GM12878 (cell line): ENCODE results near the gene DUOX1. TPM values are rescaled to one million over a fixed set of nuclear protein-coding genes. Genes with fewer than 3 reads are reported as not detected.

Experiments used
- ATAC-seq: fragments of 200-7000 bp; cut with Tn5 transposase; 3 replicates; pipeline ENCODE4 v1.9.1; 2020; ENCODE audit warnings: mild to moderate bottlenecking, moderate library complexity
- BruUV-seq: library from RNA; stranded (reverse); fragments of 400-500 nt; replicated peaks from 2 replicates; lab custom pipeline; 2021; lab: Mats Ljungman, UMichigan
- CTCF ChIA-PET: fragments of 300-600 bp; sonication (Branson Sonifier 250); formaldehyde crosslinking; extraction: SDS; loops from one replicate; lab custom pipeline; 2021; ENCODE audit warnings: inconsistent platforms; lab: Yijun Ruan, JAX
- POLR2A ChIA-PET: fragments of 350-600 bp; formaldehyde crosslinking; extraction: SDS; loops from one replicate; lab custom pipeline; 2021; ENCODE audit warnings: inconsistent platforms; lab: Charles Lee
- RAD21 ChIA-PET: fragments of 300-600 bp; sonication (Branson Sonifier 250); formaldehyde crosslinking; loops from one replicate; lab custom pipeline; 2023; ENCODE audit warnings: antibody characterized with exemption; ENCODE audit not compliant: unreplicated experiment; lab: Charles Lee
- SMC1A ChIA-PET: fragments of 300-600 bp; sonication (Branson Sonifier 250); formaldehyde crosslinking; loops from one replicate; lab custom pipeline; 2023; ENCODE audit not compliant: unreplicated experiment, uncharacterized antibody; lab: Charles Lee
- DNase-seq: peaks from one replicate; pipeline ENCODE4 v3.0.0-alpha.2; 2011; ENCODE audit warnings: low read depth, low spot score
- FAIRE-seq: peaks from 3 replicates; lab custom pipeline; 2011; peaks lifted over from hg19 to GRCh38; lab: Jason Lieb, UNC
- H2AFZ ChIP-seq: 2 replicates; pipeline ENCODE4 v1.6.0; 2011; ENCODE audit warnings: low read depth, low read length, control low read depth; ENCODE audit not compliant: control insufficient read depth
- H3K27ac ChIP-seq: 2 replicates; pipeline ENCODE4 v1.5.1; 2011; ENCODE audit warnings: control low read depth; ENCODE audit not compliant: control insufficient read depth, insufficient read depth
- H3K27me3 ChIP-seq, 2 experiments: replicated peaks in 1 of 2; 2 replicates each; pipeline versions ENCODE4 v1.6.0 to v1.6.1; 2011; ENCODE audit warnings: low read length in 1 of 2; ENCODE audit not compliant: control insufficient read depth in 2 of 2, insufficient read depth in 2 of 2
- H3K36me3 ChIP-seq, 2 experiments: 2 replicates each; pipeline ENCODE4 v1.5.1; 2011; ENCODE audit warnings: low read length in 1 of 2; ENCODE audit not compliant: control insufficient read depth in 2 of 2, insufficient read depth in 2 of 2
- H3K4me1 ChIP-seq: 2 replicates; pipeline ENCODE4 v1.6.1; 2011; ENCODE audit warnings: mild to moderate bottlenecking, low read length, moderate library complexity, mixed read lengths; ENCODE audit not compliant: control insufficient read depth, insufficient read depth
- H3K4me2 ChIP-seq: 2 replicates; pipeline ENCODE4 v1.6.0; 2011; ENCODE audit warnings: control low read depth; ENCODE audit not compliant: control insufficient read depth, insufficient read depth
- H3K4me3 ChIP-seq: fragments of 200-600 bp; sonication (generic); 2 replicates; pipeline ENCODE4 v1.5.1; 2016
- H3K79me2 ChIP-seq: 2 replicates; pipeline ENCODE4 v1.6.0; 2011; ENCODE audit warnings: low read length; ENCODE audit not compliant: control insufficient read depth, insufficient read depth
- H3K9ac ChIP-seq: 2 replicates; pipeline ENCODE4 v1.8.0; 2011; ENCODE audit warnings: low read length, control low read depth, mixed read lengths; ENCODE audit not compliant: control insufficient read depth, insufficient read depth
- H3K9me3 ChIP-seq: replicated peaks from 3 replicates; pipeline ENCODE4 v1.5.1; 2011; ENCODE audit warnings: mild to moderate bottlenecking, low read length; ENCODE audit not compliant: control insufficient read depth, insufficient read depth
- H4K20me1 ChIP-seq: 2 replicates; pipeline ENCODE4 v1.6.0; 2011; ENCODE audit not compliant: control insufficient read depth, insufficient read depth
- ATF7 ChIP-seq: fragments of 450-650 bp; IDR thresholded peaks from 2 replicates; pipeline ENCODE4 v1.6.1; 2016; ENCODE audit warnings: low read depth, mild to moderate bottlenecking
- E4F1 ChIP-seq: fragments of 450-650 bp; IDR thresholded peaks from 2 replicates; pipeline ENCODE4 v1.6.1; 2018; ENCODE audit warnings: borderline replicate concordance, mild to moderate bottlenecking; ENCODE audit not compliant: partially characterized antibody
- EED ChIP-seq: sonication (generic); IDR thresholded peaks from 2 replicates; pipeline ENCODE4 v1.6.1; 2016; ENCODE audit warnings: antibody characterized with exemption, low read depth
- EGR1 ChIP-seq, 2 experiments: IDR thresholded peaks; 1 replicate in 1 of 2; 2 replicates in 1 of 2; pipeline ENCODE4 v1.6.1; 2011 to 2012; ENCODE audit warnings: low read depth in 2 of 2, low read length in 2 of 2, borderline replicate concordance in 1 of 2, mild to moderate bottlenecking in 1 of 2, moderate library complexity in 1 of 2
- FOS ChIP-seq: IDR thresholded peaks from 3 replicates; pipeline ENCODE4 v1.6.1; 2011; ENCODE audit warnings: borderline replicate concordance; ENCODE audit not compliant: insufficient read length; ENCODE audit errors: extremely low read depth
- RB1 ChIP-seq: fragments of 450-650 bp; formaldehyde crosslinking; IDR thresholded peaks from 2 replicates; pipeline ENCODE4 v1.6.1; 2017; ENCODE audit warnings: mild to moderate bottlenecking, borderline replicate concordance
- SREBF1 ChIP-seq: IDR thresholded peaks from 2 replicates; pipeline ENCODE4 v1.6.1; 2012; ENCODE audit warnings: mild to moderate bottlenecking, low read length
- SUZ12 ChIP-seq: fragments of 200-600 bp; sonication (generic); IDR thresholded peaks from one replicate; pipeline ENCODE4 v1.6.1; 2018; ENCODE audit warnings: antibody characterized with exemption, mild to moderate bottlenecking; ENCODE audit not compliant: unreplicated experiment
- TAF1 ChIP-seq: IDR thresholded peaks from 2 replicates; pipeline ENCODE4 v1.6.1; 2011; ENCODE audit warnings: mild to moderate bottlenecking, low read depth, low read length, borderline replicate concordance
- WGBS: methylation state at CpG from one replicate; pipeline ENCODE4 v1.1.6; 2016; ENCODE audit warnings: low lambda C conversion rate; ENCODE audit not compliant: insufficient replicate concordance, insufficient coverage; ENCODE audit errors: missing lambda C conversion rate; 5-methylcytosine and 5-hydroxymethylcytosine counted together
- in situ Hi-C: fragments of 300-500 bp; cut with MboI; formaldehyde crosslinking; loops from 9 replicates; pipeline ENCODE4 v1.14.3; 2018; ENCODE audit warnings: mixed read lengths
- intact Hi-C: fragments of 100-400 bp; cut with micrococcal nuclease; formaldehyde crosslinking; loops from one replicate; pipeline ENCODE4 v1.14.2; 2022; ENCODE audit not compliant: unreplicated experiment
- polyA plus RNA-seq, 11 experiments: library from polyadenylated mRNA; depleted of rRNA in 4 of 11; unstranded in 6 of 11; stranded (reverse) in 5 of 11; fragments of >200 nt; fragmentation: Nextera tagmentation in 4 of 11; fragmentation: Illumina TruSeq in 1 of 11; extraction: Ambion mirVana in 4 of 11; extraction: Trizol in 1 of 11; gene quantifications; 1 replicate in 1 of 11; 2 replicates in 10 of 11; pipeline versions ENCODE4 v1.2.1 to v1.2.3, GENCODE V29; 2011 to 2016; ENCODE audit warnings: inconsistent platforms in 2 of 11, missing spikeins in 2 of 11, low read depth in 1 of 11
- total RNA-seq, 4 experiments: library from RNA; depleted of rRNA in 3 of 4; stranded (reverse); fragments of >200 nt in 3 of 4; fragmentation: Illumina TruSeq in 1 of 4; extraction: Trizol in 1 of 4; gene quantifications; 2 replicates each; pipeline versions ENCODE4 v1.2.1 to v1.2.3, GENCODE V29; 2013 to 2021
- TF ChIP-seq, protein P1 (sequence below): fragments of 450-650 bp; IDR thresholded peaks from 2 replicates; pipeline ENCODE4 v1.6.1; 2016; ENCODE audit warnings: mild to moderate bottlenecking
- TF ChIP-seq, protein P2 (sequence below): fragments of 450-650 bp; IDR thresholded peaks from 2 replicates; pipeline ENCODE4 v1.6.1; 2017; ENCODE audit warnings: mild to moderate bottlenecking
- TF ChIP-seq, protein P3 (sequence below): IDR thresholded peaks from 2 replicates; pipeline ENCODE4 v1.6.1; 2012; ENCODE audit warnings: low read length, inconsistent platforms

DUOX1 gene
- total and polyA plus RNA-seq, 10 of the 15 experiments (the other 5 are each of a cell fraction or from before 2014, with no cell fraction given), result 0.02 to 2.1 (median 0.26) TPM; not detected in 3

- POLR2A ChIA-PET, result interaction anchor here (0.8 to 2.0 kb wide), 6 partner anchors 11 to 221 kb away, joined by 3 to 7 read pairs (median 4); a partner anchor contains a TSS
- SMC1A ChIA-PET, result interaction anchor here (0.8 to 3.0 kb wide), 14 partner anchors 9 to 277 kb away, joined by 3 to 14 read pairs (median 4); no protein-coding TSS in a partner anchor
- no peak overlapping the region for H2AFZ ChIP-seq
- H3K4me1 ChIP-seq, result no peaks in the 10 kb centered on the region
- no peak overlapping the region for H3K4me3 ChIP-seq
- H3K27me3 ChIP-seq, result no peaks in the 10 kb centered on the region; a peak in 2 of 4 replicates
- no peaks in the 10 kb centered on the region for H3K79me2 ChIP-seq
- intact Hi-C loops (no loop called here), in situ Hi-C loops (no loop called here)
- H3K9ac ChIP-seq, result no peak overlapping the region
- no peak for FAIRE-seq
- CTCF ChIA-PET, result interaction anchor here (0.6 to 13.7 kb wide), 16 partner anchors 10 to 277 kb away, joined by 3 to 200 read pairs (median 6); no protein-coding TSS in a partner anchor
- WGBS, result 61% methylated on average over 7 of the region's 8 CpGs
- H3K27ac ChIP-seq, result no peak overlapping the region
- RAD21 ChIA-PET, result interaction anchor here (0.6 to 2.2 kb wide), 9 partner anchors 13 to 276 kb away, joined by 3 to 8 read pairs (median 5); a partner anchor contains a TSS
- H3K36me3 ChIP-seq, result no peaks in the 10 kb centered on the region
- DNase-seq, result no peak
- no peaks in the 10 kb centered on the region for H4K20me1 ChIP-seq
- H3K9me3 ChIP-seq, result no peaks in the 10 kb centered on the region
- no TSS peak for BruUV-seq
- H3K4me2 ChIP-seq, result no peak overlapping the region
- ATAC-seq, result no peak
- TF ChIP-seq, protein P1, sequence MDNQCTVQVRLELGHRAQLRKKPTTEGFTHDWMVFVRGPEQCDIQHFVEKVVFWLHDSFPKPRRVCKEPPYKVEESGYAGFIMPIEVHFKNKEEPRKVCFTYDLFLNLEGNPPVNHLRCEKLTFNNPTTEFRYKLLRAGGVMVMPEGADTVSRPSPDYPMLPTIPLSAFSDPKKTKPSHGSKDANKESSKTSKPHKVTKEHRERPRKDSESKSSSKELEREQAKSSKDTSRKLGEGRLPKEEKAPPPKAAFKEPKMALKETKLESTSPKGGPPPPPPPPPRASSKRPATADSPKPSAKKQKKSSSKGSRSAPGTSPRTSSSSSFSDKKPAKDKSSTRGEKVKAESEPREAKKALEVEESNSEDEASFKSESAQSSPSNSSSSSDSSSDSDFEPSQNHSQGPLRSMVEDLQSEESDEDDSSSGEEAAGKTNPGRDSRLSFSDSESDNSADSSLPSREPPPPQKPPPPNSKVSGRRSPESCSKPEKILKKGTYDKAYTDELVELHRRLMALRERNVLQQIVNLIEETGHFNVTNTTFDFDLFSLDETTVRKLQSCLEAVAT, result no peak
- TF ChIP-seq RB1, result no peak
- TF ChIP-seq ATF7, result no peak
- no peak for TF ChIP-seq SREBF1
- TF ChIP-seq EED, result no peak
- no peak for TF ChIP-seq FOS
- no peak for TF ChIP-seq TAF1
- TF ChIP-seq E4F1, result no peak
- TF ChIP-seq EGR1 (IDR thresholded peaks at IDR 0.05; ENCODE audit: borderline replicate concordance in 1 of 2, low read depth in 2 of 2, low read length in 2 of 2), result no peak
- TF ChIP-seq, protein P2, sequence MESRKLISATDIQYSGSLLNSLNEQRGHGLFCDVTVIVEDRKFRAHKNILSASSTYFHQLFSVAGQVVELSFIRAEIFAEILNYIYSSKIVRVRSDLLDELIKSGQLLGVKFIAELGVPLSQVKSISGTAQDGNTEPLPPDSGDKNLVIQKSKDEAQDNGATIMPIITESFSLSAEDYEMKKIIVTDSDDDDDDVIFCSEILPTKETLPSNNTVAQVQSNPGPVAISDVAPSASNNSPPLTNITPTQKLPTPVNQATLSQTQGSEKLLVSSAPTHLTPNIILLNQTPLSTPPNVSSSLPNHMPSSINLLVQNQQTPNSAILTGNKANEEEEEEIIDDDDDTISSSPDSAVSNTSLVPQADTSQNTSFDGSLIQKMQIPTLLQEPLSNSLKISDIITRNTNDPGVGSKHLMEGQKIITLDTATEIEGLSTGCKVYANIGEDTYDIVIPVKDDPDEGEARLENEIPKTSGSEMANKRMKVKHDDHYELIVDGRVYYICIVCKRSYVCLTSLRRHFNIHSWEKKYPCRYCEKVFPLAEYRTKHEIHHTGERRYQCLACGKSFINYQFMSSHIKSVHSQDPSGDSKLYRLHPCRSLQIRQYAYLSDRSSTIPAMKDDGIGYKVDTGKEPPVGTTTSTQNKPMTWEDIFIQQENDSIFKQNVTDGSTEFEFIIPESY, result no peak
- no peak for TF ChIP-seq SUZ12
- TF ChIP-seq, protein P3, sequence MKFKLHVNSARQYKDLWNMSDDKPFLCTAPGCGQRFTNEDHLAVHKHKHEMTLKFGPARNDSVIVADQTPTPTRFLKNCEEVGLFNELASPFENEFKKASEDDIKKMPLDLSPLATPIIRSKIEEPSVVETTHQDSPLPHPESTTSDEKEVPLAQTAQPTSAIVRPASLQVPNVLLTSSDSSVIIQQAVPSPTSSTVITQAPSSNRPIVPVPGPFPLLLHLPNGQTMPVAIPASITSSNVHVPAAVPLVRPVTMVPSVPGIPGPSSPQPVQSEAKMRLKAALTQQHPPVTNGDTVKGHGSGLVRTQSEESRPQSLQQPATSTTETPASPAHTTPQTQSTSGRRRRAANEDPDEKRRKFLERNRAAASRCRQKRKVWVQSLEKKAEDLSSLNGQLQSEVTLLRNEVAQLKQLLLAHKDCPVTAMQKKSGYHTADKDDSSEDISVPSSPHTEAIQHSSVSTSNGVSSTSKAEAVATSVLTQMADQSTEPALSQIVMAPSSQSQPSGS, result no peak
- TF ChIP-seq, all 136 proteins: peak for 0
Observed at GRCh38 chr15:45180648-45181436, 51.0 kb downstream of the DUOX1 start.
